ENCODE results near the gene NET1.

NET1 gene

DNA sequence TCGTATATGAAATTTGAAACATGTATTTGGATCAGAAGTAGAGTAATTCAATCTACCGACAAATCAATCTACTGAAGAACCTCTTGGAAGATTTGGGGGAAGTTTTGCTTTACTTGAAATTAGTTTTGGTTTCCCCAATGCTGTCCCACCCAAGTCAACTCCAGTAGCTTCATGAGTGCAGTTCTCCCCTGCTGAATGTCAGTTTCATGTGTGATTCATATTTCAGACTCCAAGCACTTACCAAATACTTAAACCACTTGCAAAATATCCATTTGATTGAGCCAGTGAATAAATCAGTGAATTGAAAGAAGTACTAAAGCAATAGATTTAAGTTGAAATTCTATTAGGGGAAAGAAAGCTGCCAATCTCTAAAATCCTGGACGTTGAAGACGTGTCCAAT is 77.7 kb downstream of the NET1 start:
- Histone ChIP-seq H3K4me1 (ENCODE audit: insufficient read depth, low read length) (0 out of 2 replicates have a peak, but pooled peaks cover 6% of the 10 kb centered on the region), H3K4me3 (ENCODE audit: low read length) (no peak overlapping the region), H3K27me3 (ENCODE audit: insufficient read depth, low read length) (no peaks in the 10 kb centered on the region), H3K27ac (ENCODE audit: low read depth, low read length) (no peak overlapping the region), H3K9ac (ENCODE audit: low read depth, low read length) (no peak overlapping the region), H3K9me3 (ENCODE audit: insufficient read depth, low read depth, low read length) (no peaks in the 10 kb centered on the region; the same call in 1 of the 2 replicates), H3K36me3 (ENCODE audit: insufficient read depth, low read length) (no peaks in the 10 kb centered on the region)
- 95% methylated on average over 4 of the region's 4 CpGs for WGBS

DNA sequence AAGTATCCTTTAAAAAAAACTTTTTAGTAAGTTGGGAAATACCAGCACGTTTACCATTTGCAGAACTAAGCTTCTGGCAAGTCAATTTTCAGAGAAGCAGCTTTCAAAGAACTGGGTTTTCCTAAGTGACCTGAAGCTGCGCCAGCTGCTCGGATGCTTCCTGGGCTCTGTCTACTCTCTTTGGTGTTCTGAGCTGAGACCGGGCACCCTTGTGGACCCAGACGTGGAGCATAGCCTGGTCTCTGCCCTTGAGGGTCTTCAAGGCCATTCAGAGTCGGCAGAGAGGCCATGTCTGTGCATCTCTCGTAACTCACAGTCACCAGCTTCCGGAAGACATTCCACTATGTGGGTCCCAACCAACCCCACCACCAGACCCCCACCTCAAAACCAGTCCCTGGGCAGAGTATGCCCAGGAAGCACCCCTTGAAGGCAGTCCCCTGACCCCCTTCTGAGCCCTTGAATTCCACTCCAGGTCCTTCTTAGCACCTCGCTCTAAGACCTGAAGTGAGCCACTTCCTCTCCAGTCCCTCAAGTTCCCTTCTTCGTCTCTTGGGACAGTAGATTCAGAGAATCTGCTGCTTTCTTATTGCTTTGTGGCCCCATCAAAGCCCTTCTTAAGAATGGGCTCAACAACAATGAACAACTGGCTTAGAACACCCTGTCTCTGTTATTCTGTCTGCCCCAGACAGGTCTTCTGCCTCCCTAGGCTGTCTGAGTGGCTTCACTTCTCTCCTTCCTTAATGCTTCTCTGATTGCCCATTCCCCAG is 78.5 kb downstream of the NET1 start:
- Histone ChIP-seq H3K9ac (ENCODE audit: low read depth, low read length) (no peak overlapping the region), H3K4me1 (ENCODE audit: insufficient read depth, low read length) (0 out of 2 replicates have a peak, but pooled peaks cover 6% of the 10 kb centered on the region), H3K4me3 (ENCODE audit: low read length) (no peak overlapping the region), H3K9me3 (ENCODE audit: insufficient read depth, low read depth, low read length) (no peaks in the 10 kb centered on the region; the same call in 1 of the 2 replicates), H3K27ac (ENCODE audit: low read depth, low read length) (no peak overlapping the region), H3K36me3 (ENCODE audit: insufficient read depth, low read length) (no peaks in the 10 kb centered on the region), H3K27me3 (ENCODE audit: insufficient read depth, low read length) (no peaks in the 10 kb centered on the region)
- WGBS, result 92% methylated on average over 10 of the region's 10 CpGs

DNA sequence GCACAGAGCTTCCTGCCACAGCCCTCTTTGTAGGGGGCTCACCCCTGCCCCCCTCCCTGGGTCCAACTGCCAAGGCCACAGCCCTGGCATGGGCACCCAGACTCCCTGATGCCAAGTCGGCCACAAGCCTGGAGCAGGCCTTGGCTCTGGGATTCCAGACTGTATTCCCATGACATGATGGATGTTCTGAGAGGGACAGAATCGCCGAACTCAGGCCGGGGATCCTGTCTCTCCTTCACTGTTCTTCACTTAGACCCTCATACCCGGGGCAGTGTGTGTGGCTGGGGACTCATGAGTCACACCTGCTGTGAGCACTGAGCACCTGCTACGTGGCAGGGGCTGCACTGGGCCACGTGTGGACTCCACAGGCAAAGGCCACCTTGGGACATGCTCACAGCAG is 79.1 kb downstream of the NET1 start:
- Histone ChIP-seq H3K9me3 (ENCODE audit: insufficient read depth, low read depth, low read length) (no peaks in the 10 kb centered on the region; the same call in 1 of the 2 replicates), H3K36me3 (ENCODE audit: insufficient read depth, low read length) (no peaks in the 10 kb centered on the region), H3K27ac (ENCODE audit: low read depth, low read length) (no peak overlapping the region), H3K27me3 (ENCODE audit: insufficient read depth, low read length) (no peaks in the 10 kb centered on the region), H3K4me1 (ENCODE audit: insufficient read depth, low read length) (0 out of 2 replicates have a peak, but pooled peaks cover 3% of the 10 kb centered on the region), H3K9ac (ENCODE audit: low read depth, low read length) (no peak overlapping the region), H3K4me3 (ENCODE audit: low read length) (no peak overlapping the region)
- WGBS, result 95% methylated on average over 7 of the region's 7 CpGs

DNA sequence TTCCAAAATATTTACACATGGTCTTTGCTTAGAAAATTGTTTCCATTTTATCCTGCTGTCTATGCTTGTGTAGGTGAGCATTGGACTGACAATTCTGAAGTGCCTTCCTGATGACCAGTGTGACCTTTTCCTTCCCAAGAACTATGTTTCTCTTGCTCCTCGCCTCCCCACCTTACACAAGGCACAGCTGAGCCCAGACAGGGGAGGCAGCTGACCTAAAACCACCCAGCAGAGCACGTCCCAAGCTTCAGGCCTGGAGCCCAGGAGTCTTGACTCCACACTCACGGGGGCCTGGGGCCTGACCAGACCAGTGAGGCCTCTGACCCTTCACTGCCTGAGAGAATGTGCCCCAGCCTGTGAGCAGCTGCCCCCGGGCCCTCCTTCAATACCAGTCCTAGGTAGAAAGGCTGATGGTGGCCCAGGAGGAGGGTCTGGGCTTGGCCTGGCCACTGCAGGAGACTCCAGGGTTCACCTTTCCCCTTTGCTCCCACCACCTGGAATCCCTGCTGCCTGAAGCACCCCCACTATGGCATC is 80.0 kb downstream of the NET1 start:
- H3K36me3 ChIP-seq (ENCODE audit: insufficient read depth, low read length), result no peaks in the 10 kb centered on the region
- no peaks in the 10 kb centered on the region; the same call in 1 of the 2 replicates for H3K9me3 ChIP-seq (ENCODE audit: insufficient read depth, low read depth, low read length)
- H3K27ac ChIP-seq (ENCODE audit: low read depth, low read length), result no peak overlapping the region
- H3K27me3 ChIP-seq (ENCODE audit: insufficient read depth, low read length), result no peaks in the 10 kb centered on the region
- H3K4me1 ChIP-seq (ENCODE audit: insufficient read depth, low read length), result no peaks in the 10 kb centered on the region
- H3K9ac ChIP-seq (ENCODE audit: low read depth, low read length), result no peak overlapping the region
- 94% methylated on average over 4 of the region's 4 CpGs for WGBS
- no peak overlapping the region for H3K4me3 ChIP-seq (ENCODE audit: low read length)

DNA sequence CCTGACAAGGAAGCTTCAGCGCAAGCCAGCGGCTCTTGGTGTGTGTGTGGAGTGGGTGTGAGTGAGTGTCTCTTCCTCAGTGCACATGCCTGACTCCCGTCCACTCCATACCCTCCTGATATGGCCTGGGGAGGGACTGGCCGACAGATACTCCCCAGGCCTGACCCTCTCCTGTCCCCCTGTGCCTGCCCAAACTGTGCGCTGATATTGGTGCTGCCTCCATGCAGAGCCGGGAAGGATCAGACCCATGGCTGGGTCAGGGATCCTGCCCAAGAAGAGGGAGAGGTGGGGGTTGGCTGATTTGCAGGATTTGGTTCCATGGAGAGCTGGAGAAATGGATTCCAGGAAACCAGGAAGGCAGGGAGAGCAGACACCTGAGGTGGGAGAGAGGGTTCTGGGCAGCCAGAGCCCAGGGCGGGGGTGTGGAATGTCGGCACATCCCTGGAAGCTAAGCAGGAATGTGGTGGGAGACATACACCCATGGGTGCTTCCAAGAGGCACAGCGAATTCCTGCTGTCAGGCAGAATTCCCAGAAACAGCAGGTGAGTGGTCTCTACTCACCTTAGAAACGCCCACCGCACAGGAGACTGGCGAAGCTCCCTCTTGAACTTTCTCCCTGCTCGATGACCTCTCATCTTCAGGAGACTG is 80.7 kb downstream of the NET1 start:
- Histone ChIP-seq H3K4me1 (ENCODE audit: insufficient read depth, low read length) (no peaks in the 10 kb centered on the region), H3K27ac (ENCODE audit: low read depth, low read length) (no peak overlapping the region), H3K36me3 (ENCODE audit: insufficient read depth, low read length) (no peaks in the 10 kb centered on the region), H3K9ac (ENCODE audit: low read depth, low read length) (no peak overlapping the region), H3K4me3 (ENCODE audit: low read length) (no peak overlapping the region), H3K27me3 (ENCODE audit: insufficient read depth, low read length) (no peaks in the 10 kb centered on the region), H3K9me3 (ENCODE audit: insufficient read depth, low read depth, low read length) (no peaks in the 10 kb centered on the region; the same call in 1 of the 2 replicates)
- 90% methylated on average over 13 of the region's 13 CpGs for WGBS

DNA sequence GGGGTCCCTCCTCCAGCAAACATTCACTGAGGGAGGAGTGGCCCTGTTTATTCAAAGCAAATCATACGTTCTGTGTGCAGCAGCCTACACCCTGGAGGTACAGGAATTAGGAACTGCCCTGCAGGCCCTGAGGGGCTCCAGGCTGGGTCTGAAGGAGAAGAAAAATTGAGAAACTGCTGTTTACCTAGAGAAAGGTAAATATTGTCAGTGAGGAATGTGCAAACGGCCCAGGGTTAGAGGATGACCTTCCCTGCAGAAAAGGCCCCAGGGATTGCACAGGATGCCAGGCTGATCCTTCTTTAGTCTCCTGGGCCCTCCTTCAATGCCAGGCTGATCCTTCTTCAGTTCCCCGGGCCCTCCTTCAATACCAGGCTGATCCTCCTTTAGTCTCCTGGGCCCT is 81.3 kb downstream of the NET1 start:
- Histone ChIP-seq H3K27me3 (ENCODE audit: insufficient read depth, low read length) (no peaks in the 10 kb centered on the region), H3K4me3 (ENCODE audit: low read length) (no peak overlapping the region), H3K9me3 (ENCODE audit: insufficient read depth, low read depth, low read length) (no peaks in the 10 kb centered on the region; the same call in 1 of the 2 replicates), H3K4me1 (ENCODE audit: insufficient read depth, low read length) (no peaks in the 10 kb centered on the region), H3K36me3 (ENCODE audit: insufficient read depth, low read length) (no peaks in the 10 kb centered on the region), H3K27ac (ENCODE audit: low read depth, low read length) (no peak overlapping the region), H3K9ac (ENCODE audit: low read depth, low read length) (no peak overlapping the region)
- WGBS, result 71% methylated on average over 3 of the region's 3 CpGs

DNA sequence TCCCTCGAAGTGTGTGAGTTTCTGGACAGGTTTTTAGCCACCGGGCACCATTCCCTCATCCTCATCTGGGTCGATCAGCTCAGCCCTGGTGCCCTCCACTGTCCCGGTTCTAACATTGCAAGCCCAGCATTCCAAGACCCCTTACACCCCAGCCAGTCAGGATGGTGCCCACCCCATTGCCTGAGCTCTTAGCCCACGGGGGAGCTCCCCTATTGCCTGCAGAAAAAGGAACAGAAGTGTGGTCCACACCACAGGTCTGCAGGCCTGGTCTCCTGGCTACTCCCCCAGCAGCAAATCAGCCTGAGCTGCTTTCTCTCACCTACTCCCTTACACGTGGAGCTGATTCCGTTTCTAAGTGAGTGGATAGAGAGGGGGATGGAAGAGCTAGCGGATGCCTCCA is 82.3 kb downstream of the NET1 start:
- H3K9me3 ChIP-seq (ENCODE audit: insufficient read depth, low read depth, low read length), result no peaks in the 10 kb centered on the region; the same call in 1 of the 2 replicates
- H3K9ac ChIP-seq (ENCODE audit: low read depth, low read length), result no peak overlapping the region
- no peak overlapping the region for H3K27ac ChIP-seq (ENCODE audit: low read depth, low read length)
- H3K4me1 ChIP-seq (ENCODE audit: insufficient read depth, low read length), result no peaks in the 10 kb centered on the region
- no peak overlapping the region for H3K4me3 ChIP-seq (ENCODE audit: low read length)
- no peaks in the 10 kb centered on the region for H3K27me3 ChIP-seq (ENCODE audit: insufficient read depth, low read length)
- 94% methylated on average over 8 of the region's 8 CpGs for WGBS
- H3K36me3 ChIP-seq (ENCODE audit: insufficient read depth, low read length), result no peaks in the 10 kb centered on the region

DNA sequence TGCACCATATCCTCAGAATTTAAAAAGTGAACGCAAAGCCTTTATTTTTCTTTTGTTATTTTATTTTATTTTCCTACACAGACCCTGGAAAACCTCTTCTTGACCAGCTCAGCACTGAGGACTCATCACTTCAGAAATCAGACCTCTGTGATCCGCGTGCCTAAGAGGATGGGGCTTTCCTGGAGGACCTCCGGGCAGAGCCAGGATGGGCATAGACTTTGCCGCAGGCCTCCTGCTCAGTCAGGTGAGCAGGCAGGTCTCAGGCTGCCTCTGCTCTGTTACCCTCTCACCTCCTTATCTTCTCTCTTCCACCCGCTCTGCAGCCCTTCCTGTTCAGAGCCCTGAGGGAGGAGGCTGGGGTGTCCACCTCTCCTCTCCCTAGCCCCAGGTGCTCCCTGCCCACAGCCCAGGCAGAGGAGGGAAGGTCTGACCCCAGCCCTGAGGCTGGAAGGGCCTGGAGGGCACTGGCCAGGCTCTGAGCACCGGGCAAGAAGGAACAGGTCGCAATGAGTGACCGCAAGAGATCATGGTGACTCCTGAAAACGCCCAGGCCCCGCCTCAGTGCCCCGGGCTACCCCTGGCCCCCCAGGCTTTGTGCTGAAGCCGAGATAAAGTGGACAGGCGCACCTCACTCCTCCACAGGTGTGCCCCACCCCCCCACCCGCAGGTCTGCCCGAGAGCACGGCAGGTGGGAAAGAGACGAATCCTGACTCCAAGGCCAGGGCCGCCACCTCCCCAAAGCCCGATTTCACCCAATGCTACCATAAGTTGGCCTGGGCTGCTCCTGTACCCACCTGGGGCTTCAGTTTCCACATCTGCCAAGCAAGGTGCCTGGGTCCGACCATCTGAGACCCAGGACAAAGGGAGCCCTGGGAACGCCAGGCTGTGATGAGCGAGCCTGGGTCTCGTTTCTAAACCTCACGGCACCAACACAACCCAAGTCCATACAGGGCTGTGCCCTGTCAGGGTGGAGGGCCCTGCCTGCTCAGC is 84.2 kb downstream of the NET1 start:
- no peaks in the 10 kb centered on the region for H3K4me1 ChIP-seq (ENCODE audit: insufficient read depth, low read length)
- WGBS, result 94% methylated on average over 25 of the region's 25 CpGs
- H3K27me3 ChIP-seq (ENCODE audit: insufficient read depth, low read length), result no peaks in the 10 kb centered on the region
- no peaks in the 10 kb centered on the region for H3K36me3 ChIP-seq (ENCODE audit: insufficient read depth, low read length)
- H3K27ac ChIP-seq (ENCODE audit: low read depth, low read length), result no peak overlapping the region
- H3K4me3 ChIP-seq (ENCODE audit: low read length), result no peak overlapping the region
- no peaks in the 10 kb centered on the region; the same call in 1 of the 2 replicates for H3K9me3 ChIP-seq (ENCODE audit: insufficient read depth, low read depth, low read length)
- no peak overlapping the region for H3K9ac ChIP-seq (ENCODE audit: low read depth, low read length)

DNA sequence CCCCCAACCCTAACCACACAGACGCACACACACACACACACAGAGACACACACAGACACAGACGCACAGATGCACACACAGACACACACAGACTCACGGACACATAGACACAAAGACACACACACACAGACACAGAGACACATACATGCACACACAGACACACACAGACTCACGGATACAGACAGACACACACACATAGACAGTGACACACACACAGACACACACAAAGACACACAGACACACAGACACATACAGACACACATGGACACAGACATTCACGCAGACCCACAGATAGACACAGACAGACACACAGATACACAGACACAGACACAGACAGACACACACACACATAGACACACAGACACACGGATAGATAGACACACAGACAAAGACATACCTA is 84.9 kb downstream of the NET1 start:
- H3K4me3 ChIP-seq (ENCODE audit: low read length), result no peak overlapping the region
- H3K36me3 ChIP-seq (ENCODE audit: insufficient read depth, low read length), result no peaks in the 10 kb centered on the region
- H3K4me1 ChIP-seq (ENCODE audit: insufficient read depth, low read length), result no peaks in the 10 kb centered on the region
- H3K9me3 ChIP-seq (ENCODE audit: insufficient read depth, low read depth, low read length), result no peaks in the 10 kb centered on the region; the same call in 1 of the 2 replicates
- H3K9ac ChIP-seq (ENCODE audit: low read depth, low read length), result no peak overlapping the region
- no peak overlapping the region for H3K27ac ChIP-seq (ENCODE audit: low read depth, low read length)
- WGBS, result 89% methylated on average over 6 of the region's 6 CpGs
- H3K27me3 ChIP-seq (ENCODE audit: insufficient read depth, low read length), result no peaks in the 10 kb centered on the region

DNA sequence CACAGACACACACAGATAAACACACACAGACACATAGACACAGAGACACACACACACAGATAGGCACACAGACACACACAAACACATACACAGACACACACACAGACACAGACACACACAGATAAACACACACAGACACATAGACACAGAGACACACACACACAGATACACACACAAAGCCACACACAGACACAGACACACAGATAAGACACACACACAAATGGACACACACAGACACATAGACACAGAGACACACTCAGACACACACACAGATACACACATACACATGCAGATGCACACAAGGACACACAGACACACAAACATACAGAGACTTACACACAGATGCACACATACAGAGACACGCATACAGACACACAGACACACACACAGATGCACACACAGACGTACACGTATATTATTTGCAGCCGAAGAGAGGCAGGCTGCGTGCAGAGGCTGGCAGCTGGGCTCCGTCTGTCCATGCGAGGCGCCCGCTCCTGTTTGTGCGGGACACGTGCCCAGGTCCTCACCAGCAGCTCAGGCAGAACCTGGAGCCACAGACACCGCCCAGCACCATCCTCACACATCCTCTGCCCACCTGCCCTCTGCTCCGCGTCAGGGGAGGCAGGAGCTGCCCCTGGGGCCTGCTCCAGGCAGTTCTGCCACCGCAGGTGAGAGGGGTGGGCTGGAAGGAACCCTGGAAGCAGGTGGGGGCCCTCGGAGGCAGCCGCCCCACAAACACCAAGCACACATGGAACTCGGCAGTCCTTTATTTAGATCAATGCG is 85.8 kb downstream of the NET1 start:
- no peak overlapping the region for H3K9ac ChIP-seq (ENCODE audit: low read depth, low read length)
- H3K27me3 ChIP-seq (ENCODE audit: insufficient read depth, low read length), result no peaks in the 10 kb centered on the region
- H3K27ac ChIP-seq (ENCODE audit: low read depth, low read length), result no peak overlapping the region
- 95% methylated on average over 19 of the region's 19 CpGs for WGBS
- no peak overlapping the region for H3K4me3 ChIP-seq (ENCODE audit: low read length)
- no peaks in the 10 kb centered on the region for H3K9me3 ChIP-seq (ENCODE audit: insufficient read depth, low read depth, low read length)
- H3K36me3 ChIP-seq (ENCODE audit: insufficient read depth, low read length), result no peaks in the 10 kb centered on the region
- no peaks in the 10 kb centered on the region for H3K4me1 ChIP-seq (ENCODE audit: insufficient read depth, low read length)
